HEK293 (cell line): ENCODE results near the gene DNAJC13.

ENCODE experiments used
- CTCF ChIA-PET: fragments of 350-600 bp; formaldehyde crosslinking; extraction: SDS; loops from one replicate; lab custom pipeline; 2021; ENCODE audit warnings: antibody characterized with exemption; lab: Yijun Ruan, JAX
- POLR2A ChIA-PET: fragments of 300-600 bp; formaldehyde crosslinking; extraction: SDS; loops from one replicate; lab custom pipeline; 2020; ENCODE audit warnings: antibody characterized with exemption, inconsistent platforms; lab: Yijun Ruan, JAX
- H3K27ac ChIP-seq: fragments of 200-500 bp; sonication (Bioruptor generic); 2 replicates; pipeline ENCODE4 v1.5.1; 2014; ENCODE audit warnings: low read depth, low read length, control low read depth, inconsistent platforms; ENCODE audit errors: extremely low read depth
- H3K36me3 ChIP-seq, 2 experiments: fragments of 200-500 bp in 1 of 2; sonication (Bioruptor generic) in 1 of 2; 1 replicate in 1 of 2; 2 replicates in 1 of 2; pipeline ENCODE4 v1.5.1; 2014 to 2017; ENCODE audit warnings: inconsistent platforms in 2 of 2, low read length in 2 of 2; ENCODE audit not compliant: control insufficient read depth in 2 of 2, insufficient read depth in 1 of 2
- H3K4me1 ChIP-seq: fragments of 200-500 bp; sonication (Bioruptor generic); 2 replicates; pipeline ENCODE4 v1.5.1; 2014; ENCODE audit warnings: mild to moderate bottlenecking, low read length, inconsistent platforms; ENCODE audit not compliant: control insufficient read depth, insufficient read depth
- H3K4me3 ChIP-seq: 2 replicates; pipeline ENCODE4 v1.5.1; 2011; ENCODE audit warnings: low read depth, mild to moderate bottlenecking, control low read depth, low read length, moderate library complexity
- H3K9me3 ChIP-seq: fragments of 200-500 bp; sonication (Bioruptor generic); 2 replicates; pipeline ENCODE4 v1.5.1; 2014; ENCODE audit warnings: low read depth, low read length, inconsistent platforms; ENCODE audit not compliant: control insufficient read depth, insufficient read depth
- BCL11A ChIP-seq: fragments of 450-650 bp; formaldehyde crosslinking; IDR thresholded peaks from 2 replicates; pipeline ENCODE4 v1.5.1; 2016; ENCODE audit warnings: low read depth, missing biosample characterization, missing genetic modification characterization
- MYNN ChIP-seq: fragments of 450-650 bp; formaldehyde crosslinking; IDR thresholded peaks from 2 replicates; pipeline ENCODE4 v1.5.1; 2016; ENCODE audit warnings: missing biosample characterization, missing genetic modification characterization, borderline replicate concordance
- PRDM1 ChIP-seq: fragments of 450-650 bp; formaldehyde crosslinking; IDR thresholded peaks from 2 replicates; pipeline ENCODE4; 2016; ENCODE audit warnings: missing biosample characterization, missing genetic modification characterization
- SCRT2 ChIP-seq: fragments of 450-650 bp; formaldehyde crosslinking; IDR thresholded peaks from 2 replicates; pipeline ENCODE4 v1.5.1; 2016; ENCODE audit warnings: missing biosample characterization, missing genetic modification characterization
- ZIC2 ChIP-seq: fragments of 450-650 bp; formaldehyde crosslinking; IDR thresholded peaks from 2 replicates; pipeline ENCODE4 v1.5.1; 2016; ENCODE audit warnings: missing biosample characterization, missing genetic modification characterization
- ZNF121 ChIP-seq: fragments of 450-650 bp; formaldehyde crosslinking; IDR thresholded peaks from 2 replicates; pipeline ENCODE4 v1.5.1; 2016; ENCODE audit warnings: missing biosample characterization, missing genetic modification characterization
- ZNF157 ChIP-seq: fragments of 450-650 bp; formaldehyde crosslinking; IDR thresholded peaks from 2 replicates; pipeline ENCODE4 v1.5.1; 2016; ENCODE audit warnings: missing biosample characterization, missing genetic modification characterization
- ZNF169 ChIP-seq: fragments of 450-650 bp; formaldehyde crosslinking; IDR thresholded peaks from 2 replicates; pipeline ENCODE4 v1.5.1; 2016; ENCODE audit warnings: missing biosample characterization, missing genetic modification characterization
- ZNF214 ChIP-seq: fragments of 450-650 bp; formaldehyde crosslinking; IDR thresholded peaks from 2 replicates; pipeline ENCODE4 v1.5.1; 2017; ENCODE audit warnings: missing biosample characterization, mild to moderate bottlenecking, missing genetic modification characterization, borderline replicate concordance
- ZNF280D ChIP-seq: fragments of 450-650 bp; formaldehyde crosslinking; IDR thresholded peaks from 2 replicates; pipeline ENCODE4 v1.5.1; 2016; ENCODE audit warnings: missing biosample characterization, missing genetic modification characterization
- ZNF398 ChIP-seq: fragments of 450-650 bp; formaldehyde crosslinking; IDR thresholded peaks from 2 replicates; pipeline ENCODE4 v1.5.1; 2017; ENCODE audit warnings: missing biosample characterization, missing genetic modification characterization
- ZNF426 ChIP-seq: fragments of 450-650 bp; formaldehyde crosslinking; IDR thresholded peaks from 2 replicates; pipeline ENCODE4 v1.5.1; 2017; ENCODE audit warnings: missing biosample characterization, missing genetic modification characterization, mild to moderate bottlenecking, inconsistent platforms, moderate library complexity
- ZNF624 ChIP-seq: fragments of 450-650 bp; formaldehyde crosslinking; IDR thresholded peaks from 2 replicates; pipeline ENCODE4 v1.5.1; 2017; ENCODE audit warnings: missing biosample characterization, missing genetic modification characterization
- ZNF629 ChIP-seq: fragments of 450-650 bp; formaldehyde crosslinking; IDR thresholded peaks from 2 replicates; pipeline ENCODE4 v1.5.1; 2017; ENCODE audit warnings: missing biosample characterization, missing genetic modification characterization
- ZNF692 ChIP-seq: fragments of 450-650 bp; formaldehyde crosslinking; IDR thresholded peaks from 2 replicates; pipeline ENCODE4 v1.5.1; 2016; ENCODE audit warnings: missing biosample characterization, missing genetic modification characterization
- ZNF707 ChIP-seq: fragments of 450-650 bp; formaldehyde crosslinking; IDR thresholded peaks from 2 replicates; pipeline ENCODE4 v1.5.1; 2016; ENCODE audit warnings: missing biosample characterization, missing genetic modification characterization

Gene DNAJC13

GRCh38 chr3:132536442-132537153 lies 119.3 kb downstream of the DNAJC13 start:
- Histone ChIP-seq H3K9me3 (no peaks in the 10 kb centered on the region), H3K36me3 (peaks cover 0 to 25% of the 10 kb centered on the region in 2 experiments; a peak in 2 of 3 replicates), H3K4me3 (no peak overlapping the region), H3K27ac (no peak overlapping the region), H3K4me1 (no peaks in the 10 kb centered on the region)
- ChIA-PET CTCF (interaction anchor here (0.6 to 2.1 kb wide), 17 partner anchors 10 to 308 kb away, joined by 3 to 28 read pairs (median 4); partner anchors contain the start of genes ACAD11 and UBA5), POLR2A (no interaction called here)
- TF ChIP-seq ZNF214 (tag by site-specific recombination) (no peak), ZNF426 (tag by site-specific recombination) (no peak), BCL11A (tag by site-specific recombination) (no peak), PRDM1 (tag by site-specific recombination) (no peak), ZNF629 (tag by site-specific recombination) (no peak), ZNF121 (tag by site-specific recombination) (no peak), MYNN (no peak), ZIC2 (tag by site-specific recombination) (no peak), ZNF707 (no peak), SCRT2 (tag by site-specific recombination) (no peak), ZNF280D (tag by site-specific recombination) (no peak)

GRCh38 chr3:132537297-132537696 lies 120.0 kb downstream of the DNAJC13 start:
- ChIA-PET POLR2A (no interaction called here), CTCF (interaction anchor here (0.8 to 2.1 kb wide), 4 partner anchors 14 to 109 kb away, joined by 3 to 28 read pairs (median 8); no protein-coding TSS in a partner anchor)
- TF ChIP-seq ZNF157, result no peak
- Histone ChIP-seq H3K4me3 (no peak overlapping the region), H3K9me3 (no peaks in the 10 kb centered on the region), H3K27ac (no peak overlapping the region), H3K4me1 (no peaks in the 10 kb centered on the region), H3K36me3 (peaks cover 0 to 29% of the 10 kb centered on the region in 2 experiments; a peak in 2 of 3 replicates)

- Histone ChIP-seq H3K4me1 (no peaks in the 10 kb centered on the region), H3K4me3 (no peak overlapping the region), H3K27ac (no peak overlapping the region), H3K36me3 (peaks cover 0 to 29% of the 10 kb centered on the region in 2 experiments; a peak in 2 of 3 replicates), H3K9me3 (no peaks in the 10 kb centered on the region)
- POLR2A ChIA-PET, result no interaction called here
- no peak for TF ChIP-seq ZNF398 (tag by site-specific recombination)
- no peak for TF ChIP-seq ZNF169 (tag by site-specific recombination)
- TF ChIP-seq ZNF624 (tag by site-specific recombination), result no peak
- no peak for TF ChIP-seq ZNF692 (tag by site-specific recombination)
- CTCF ChIA-PET, result interaction anchor here (0.7 to 1.8 kb wide), 5 partner anchors 9 to 171 kb away, joined by 3 to 9 read pairs (median 3); no protein-coding TSS in a partner anchor
Observed at GRCh38 chr3:132538072-132538471, 120.8 kb downstream of the DNAJC13 start.
